22Rv1 (cell line): ENCODE results near the gene AGTR1.

Source experiments
- CTCF ChIP-seq: fragments of 450-650 bp; IDR thresholded peaks from 2 replicates; pipeline ENCODE4 v1.5.1; 2017; ENCODE audit warnings: mild to moderate bottlenecking
- ZFX ChIP-seq: fragments of 450-650 bp; IDR thresholded peaks from 2 replicates; pipeline ENCODE4 v1.6.1; 2017; ENCODE audit warnings: antibody characterized with exemption, borderline replicate concordance

- TF ChIP-seq CTCF (no peak), ZFX (no peak)
These were observed 42.6 kb downstream of the AGTR1 start for GRCh38 chr3:148740291-148740690.
